Ascending aorta (tissue), 2 donors: ENCODE measurements around the gene YWHAG. TPM values are rescaled to one million over a fixed set of nuclear protein-coding genes. Genes with fewer than 3 reads are reported as not detected.
A peak's percentile ranks its signal among the peaks of the same experiment; 100 is the strongest.
"Not testable (repeated sequence)": the region's sequence is repeated elsewhere in the genome, so short reads cannot be mapped to it uniquely, and the experiment has no call there.

Experiments
- DNase-seq, 2 donors: peaks; one replicate each; pipeline ENCODE4 v3.0.0-alpha.2; 2019; ENCODE audit warnings: low spot score in 2 of 2
- H3K27ac ChIP-seq, 2 donors: fragments of 200-600 bp; sonication (generic); one replicate each; pipeline ENCODE4 v1.5.1; 2016 to 2017; ENCODE audit warnings: mild to moderate bottlenecking in 1 of 2
- H3K27me3 ChIP-seq: fragments of 200-600 bp; sonication (generic); one replicate; pipeline ENCODE4 v1.5.1; 2017
- H3K36me3 ChIP-seq, 2 donors: fragments of 200-600 bp; sonication (generic); one replicate each; pipeline ENCODE4 v1.5.1; 2016
- H3K4me1 ChIP-seq, 2 donors: fragments of 200-600 bp; sonication (generic); one replicate each; pipeline ENCODE4 v1.5.1; 2016 to 2017; ENCODE audit warnings: mild to moderate bottlenecking in 1 of 2
- H3K4me3 ChIP-seq, 2 donors: fragments of 200-600 bp; sonication (generic); one replicate each; pipeline ENCODE4 v1.5.1; 2016 to 2017; ENCODE audit warnings: mild to moderate bottlenecking in 1 of 2
- H3K9me3 ChIP-seq, 2 donors: fragments of 200-600 bp; sonication (generic); one replicate each; pipeline ENCODE4 v1.5.1; 2016
- intact Hi-C: fragments of 100-400 bp; cut with DNase I; formaldehyde crosslinking; loops from one replicate; pipeline ENCODE4 v1.15.1; 2023
- total RNA-seq: library from RNA; depleted of rRNA; stranded (reverse); fragments of >200 nt; gene quantifications from one replicate; pipeline ENCODE4 v1.1.0, GENCODE V29; 2016
- TF ChIP-seq, protein P1 (sequence below), 3 experiments: fragments of 200-600 bp in 2 of 3; fragments of 450-650 bp in 1 of 3; sonication (generic) in 2 of 3; IDR thresholded peaks; one replicate each; pipeline ENCODE4 v1.5.1; 2016 to 2019; ENCODE audit warnings: antibody characterized with exemption in 3 of 3, mild to moderate bottlenecking in 1 of 3, moderate library complexity in 1 of 3

YWHAG gene
- total RNA-seq, 1 donor from 2014 or later: 83.0 TPM

DNA sequence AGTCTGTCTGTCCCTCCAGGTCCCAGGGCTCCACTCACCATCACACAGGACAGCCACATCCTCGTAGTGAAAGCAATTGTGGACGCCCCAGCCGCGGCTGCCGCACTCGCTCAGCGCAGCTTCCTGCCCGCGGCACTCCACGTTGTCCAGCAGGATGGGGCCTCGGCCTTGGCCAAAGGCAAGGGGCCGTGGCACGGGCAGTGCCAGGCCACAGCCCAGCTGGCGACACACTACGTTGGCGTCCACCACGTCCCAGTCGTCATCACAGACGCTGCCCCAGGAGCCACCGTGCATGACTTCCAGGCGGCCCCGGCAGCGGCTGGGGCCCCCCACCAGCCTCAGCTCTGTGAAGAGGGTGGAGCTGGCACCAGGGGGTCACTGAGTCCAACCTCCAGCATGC, 41.5 kb upstream of the YWHAG start:
- no peak for DNase-seq
- no peak overlapping the region for H3K4me3 ChIP-seq
- H3K36me3 ChIP-seq: no peaks in the 10 kb centered on the region
- intact Hi-C loops: no loop called here
- TF ChIP-seq, protein P1, sequence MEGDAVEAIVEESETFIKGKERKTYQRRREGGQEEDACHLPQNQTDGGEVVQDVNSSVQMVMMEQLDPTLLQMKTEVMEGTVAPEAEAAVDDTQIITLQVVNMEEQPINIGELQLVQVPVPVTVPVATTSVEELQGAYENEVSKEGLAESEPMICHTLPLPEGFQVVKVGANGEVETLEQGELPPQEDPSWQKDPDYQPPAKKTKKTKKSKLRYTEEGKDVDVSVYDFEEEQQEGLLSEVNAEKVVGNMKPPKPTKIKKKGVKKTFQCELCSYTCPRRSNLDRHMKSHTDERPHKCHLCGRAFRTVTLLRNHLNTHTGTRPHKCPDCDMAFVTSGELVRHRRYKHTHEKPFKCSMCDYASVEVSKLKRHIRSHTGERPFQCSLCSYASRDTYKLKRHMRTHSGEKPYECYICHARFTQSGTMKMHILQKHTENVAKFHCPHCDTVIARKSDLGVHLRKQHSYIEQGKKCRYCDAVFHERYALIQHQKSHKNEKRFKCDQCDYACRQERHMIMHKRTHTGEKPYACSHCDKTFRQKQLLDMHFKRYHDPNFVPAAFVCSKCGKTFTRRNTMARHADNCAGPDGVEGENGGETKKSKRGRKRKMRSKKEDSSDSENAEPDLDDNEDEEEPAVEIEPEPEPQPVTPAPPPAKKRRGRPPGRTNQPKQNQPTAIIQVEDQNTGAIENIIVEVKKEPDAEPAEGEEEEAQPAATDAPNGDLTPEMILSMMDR (IDR thresholded peaks at IDR 0.05): no peak
- H3K4me1 ChIP-seq: peaks cover 5% of the 10 kb centered on the region in 2 donors
- no peaks in the 10 kb centered on the region for H3K9me3 ChIP-seq
- no peak overlapping the region for H3K27ac ChIP-seq
- H3K27me3 ChIP-seq: no peaks in the 10 kb centered on the region

DNA sequence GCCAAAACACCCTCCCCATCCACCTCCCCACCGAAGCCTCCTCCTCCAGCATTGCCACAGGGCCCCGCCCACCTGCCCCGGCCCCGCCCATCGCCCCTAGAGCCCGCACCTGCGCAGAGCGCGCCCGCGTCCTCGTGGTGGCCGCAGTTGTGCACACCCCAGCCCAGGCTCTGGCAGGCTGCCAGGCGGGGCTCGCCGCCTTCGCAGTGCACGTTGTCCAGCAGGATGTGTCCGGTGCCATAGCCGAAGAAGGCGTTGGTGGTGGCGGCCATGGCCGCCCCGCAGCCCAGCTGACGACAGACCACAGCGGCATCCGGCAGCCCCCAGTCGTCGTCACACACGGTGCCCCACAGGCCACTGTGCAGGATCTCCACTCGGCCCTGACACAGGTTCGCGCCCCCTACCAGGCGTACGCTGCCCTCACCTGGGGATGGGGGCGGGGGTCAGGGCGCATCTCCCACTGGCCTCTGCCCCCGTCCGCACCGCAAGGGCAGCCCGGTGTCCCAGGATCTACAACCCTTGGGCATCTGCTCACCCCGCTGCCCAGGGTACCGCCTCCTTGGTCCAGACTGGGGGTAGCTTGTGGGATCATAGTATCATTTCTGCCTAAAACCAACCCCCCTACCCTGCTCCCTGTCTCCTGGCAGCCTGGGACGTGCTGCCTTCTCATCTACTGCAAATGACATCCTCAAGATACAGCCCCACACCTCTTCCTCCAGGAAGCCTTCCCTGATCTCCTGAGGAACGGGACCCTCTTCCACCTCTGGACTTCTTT, 38.8 kb upstream of the YWHAG start:
- peak in 1 of 2 donors; percentile 88 for DNase-seq
- Histone ChIP-seq H3K36me3 (no peaks in the 10 kb centered on the region), H3K9me3 (no peaks in the 10 kb centered on the region), H3K4me3 (peak overlapping the region; percentile 54 to 65), H3K27me3 (no peaks in the 10 kb centered on the region), H3K4me1 (peaks cover 5 to 11% of the 10 kb centered on the region in 2 donors), H3K27ac (no peak overlapping the region)
- TF ChIP-seq, protein P1 (IDR thresholded peaks at IDR 0.05): no peak
- intact Hi-C loops: loop anchor here (2.0 kb wide), 1 partner anchor 79 kb away; no protein-coding TSS in a partner anchor

DNA sequence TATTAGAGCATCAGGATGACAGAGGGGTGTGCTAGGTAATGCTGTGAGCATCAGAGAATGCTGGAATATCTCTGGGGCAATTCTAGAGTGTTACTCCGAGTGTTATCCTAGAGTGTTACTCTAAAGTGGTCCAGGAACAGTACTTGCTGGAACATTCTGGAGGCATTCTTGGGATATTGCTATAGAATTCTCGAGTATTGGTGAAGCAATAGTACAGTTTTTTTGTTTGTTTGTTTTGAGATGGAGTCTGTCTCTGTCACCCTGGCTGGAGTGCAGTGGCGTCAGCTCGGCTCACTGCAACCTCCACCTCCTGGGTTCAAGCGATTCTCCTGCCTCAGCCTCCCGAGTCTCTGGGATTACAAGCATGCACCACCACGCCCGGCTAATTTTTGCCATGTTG, 38.1 kb upstream of the YWHAG start:
- Histone ChIP-seq H3K4me1 (peaks cover 5 to 11% of the 10 kb centered on the region in 2 donors), H3K9me3 (no peaks in the 10 kb centered on the region), H3K36me3 (no peaks in the 10 kb centered on the region), H3K27ac (no peak overlapping the region), H3K27me3 (no peaks in the 10 kb centered on the region), H3K4me3 (peak overlapping the region; percentile 54 to 65)
- DNase-seq: no peak
- TF ChIP-seq, protein P1 (IDR thresholded peaks at IDR 0.05): no peak
- intact Hi-C loops: loop anchor here (2.0 kb wide), 1 partner anchor 78 kb away; no protein-coding TSS in a partner anchor

DNA sequence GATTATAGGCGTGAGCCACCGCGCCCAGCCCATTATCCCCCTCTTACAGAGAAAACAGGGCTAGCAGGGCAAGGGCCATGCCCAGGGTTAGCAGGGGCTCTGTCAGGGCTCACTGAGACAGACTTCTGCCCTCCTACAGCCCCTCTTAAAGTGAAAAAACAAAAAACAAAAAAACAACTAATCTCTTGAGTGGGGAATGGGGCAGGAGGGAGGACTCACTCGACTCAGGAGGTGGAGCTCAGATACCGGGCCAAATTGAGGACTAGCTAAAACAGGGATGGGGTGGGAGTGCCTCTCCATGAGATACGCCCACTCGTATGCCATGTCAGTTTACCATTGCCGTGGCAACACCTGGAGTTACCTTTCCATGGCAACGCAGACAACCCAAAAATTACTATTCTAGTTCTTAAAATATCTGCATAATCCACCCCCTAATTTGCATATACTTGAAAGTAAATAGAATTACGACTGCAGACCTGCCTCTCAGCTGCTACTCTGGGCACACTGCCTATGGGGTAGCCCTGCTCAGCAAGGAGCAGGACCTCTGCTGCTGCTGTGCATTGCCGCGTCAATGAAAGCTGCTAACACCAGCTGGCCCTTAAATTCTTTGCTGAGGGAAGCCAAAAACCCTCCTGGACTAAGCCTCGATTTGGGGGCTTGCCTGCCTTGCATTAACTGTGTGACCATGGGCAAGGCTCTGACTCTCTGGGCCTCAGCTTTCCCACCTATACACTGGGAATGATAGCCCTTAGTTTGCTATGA, 37.4 kb upstream of the YWHAG start:
- intact Hi-C loops: loop anchor here (2.0 kb wide), 1 partner anchor 77 kb away; no protein-coding TSS in a partner anchor
- DNase-seq: no peak
- Histone ChIP-seq H3K4me1 (peaks cover 5 to 11% of the 10 kb centered on the region in 2 donors), H3K36me3 (no peaks in the 10 kb centered on the region), H3K4me3 (no peak overlapping the region), H3K9me3 (no peaks in the 10 kb centered on the region), H3K27me3 (no peaks in the 10 kb centered on the region), H3K27ac (no peak overlapping the region)
- TF ChIP-seq, protein P1 (IDR thresholded peaks at IDR 0.05): no peak

DNA sequence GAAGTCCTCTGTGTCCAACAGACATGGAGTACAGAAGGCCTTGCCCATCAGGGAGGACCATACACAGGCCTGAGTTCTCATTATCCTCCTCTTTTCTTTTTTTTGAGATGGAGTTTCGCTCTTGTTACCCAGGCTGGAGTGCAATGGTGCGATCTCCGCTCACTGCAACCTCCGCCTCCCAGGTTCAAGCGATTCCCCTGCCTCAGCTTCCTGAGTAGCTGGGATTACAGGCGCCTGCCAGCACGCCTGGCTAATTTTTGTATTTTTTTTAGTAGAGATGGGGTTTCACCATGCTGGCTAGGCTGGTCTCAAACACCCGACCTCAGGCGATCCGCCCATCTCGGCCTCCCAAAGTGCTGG, 36.8 kb upstream of the YWHAG start:
- H3K4me3 ChIP-seq: not testable (repeated sequence)

DNA sequence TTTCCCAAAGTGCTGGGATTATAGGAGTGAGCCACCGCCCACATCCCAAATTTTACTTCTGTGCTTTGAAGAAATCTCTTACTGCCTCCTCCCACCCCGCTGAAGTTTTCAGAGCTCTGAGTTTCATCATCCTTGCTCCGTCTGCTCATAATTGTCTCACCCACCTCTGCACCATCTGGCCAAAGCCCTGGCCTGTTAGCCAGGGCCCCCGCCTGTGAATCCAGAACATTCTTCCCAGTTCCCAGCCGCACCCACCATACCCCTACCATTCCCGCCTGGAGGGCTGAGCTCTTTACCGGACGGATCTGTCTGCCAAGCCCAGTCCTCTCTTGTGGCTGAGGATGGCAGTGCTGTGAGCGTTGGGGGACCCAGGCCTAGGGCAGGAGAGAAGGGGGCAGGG, 36.2 kb upstream of the YWHAG start:
- Histone ChIP-seq H3K27me3 (no peaks in the 10 kb centered on the region), H3K36me3 (no peaks in the 10 kb centered on the region), H3K4me1 (peaks cover 5 to 11% of the 10 kb centered on the region in 2 donors), H3K9me3 (no peaks in the 10 kb centered on the region), H3K27ac (no peak overlapping the region), H3K4me3 (no peak overlapping the region)
- TF ChIP-seq, protein P1 (IDR thresholded peaks at IDR 0.05): no peak
- intact Hi-C loops: no loop called here
- DNase-seq: no peak

More for the DNA sequence above, 36.8 kb upstream of the YWHAG start:
- intact Hi-C loops, H3K27ac ChIP-seq, H3K36me3 ChIP-seq, H3K27me3 ChIP-seq, H3K9me3 ChIP-seq, DNase-seq: not testable (repeated sequence)
- H3K4me1 ChIP-seq: peaks cover 5 to 11% of the 10 kb centered on the region in 2 donors
